Body of pancreas (tissue), 4 donors: Measurements from ENCODE around the gene PFN4.
"Not testable (repeated sequence)": the region's sequence is repeated elsewhere in the genome, so short reads cannot be mapped to it uniquely, and the experiment has no call there.

Experiments used
- CTCF ChIP-seq, 7 experiments: fragments of 450-650 bp in 4 of 7; fragments of 200-600 bp in 3 of 7; sonication (generic) in 3 of 7; IDR thresholded peaks; one replicate each; pipeline ENCODE4 v1.5.1; 2016 to 2019; ENCODE audit warnings: antibody characterized with exemption in 7 of 7
- POLR2A ChIP-seq, 3 donors: fragments of 450-650 bp; IDR thresholded peaks; one replicate each; pipeline ENCODE4 v1.6.1; 2016; ENCODE audit warnings: antibody characterized with exemption in 3 of 3, mild to moderate bottlenecking in 2 of 3

- not testable (repeated sequence) for TF ChIP-seq CTCF, POLR2A (IDR thresholded peaks at IDR 0.05)
Observed at GRCh38 chr2:24093270-24093669, 29.9 kb downstream of the PFN4 start.
